GM12865 (cell line): Measurements from ENCODE around the gene NGEF.

Experiments used
- DNase-seq: peaks from one replicate; pipeline ENCODE4 v3.0.0; 2010; ENCODE audit warnings: low read depth
- H3K4me3 ChIP-seq: 2 replicates; pipeline ENCODE4 v1.5.1; 2011; ENCODE audit warnings: mild to moderate bottlenecking, low read depth, low read length, control low read depth
- TF ChIP-seq, protein P1 (sequence below): IDR thresholded peaks from 2 replicates; pipeline ENCODE4 v1.5.1; 2011; ENCODE audit warnings: low read length, control low read depth, low read depth, inconsistent platforms; ENCODE audit not compliant: insufficient read depth; ENCODE audit errors: missing control alignments

Gene NGEF, protein sequence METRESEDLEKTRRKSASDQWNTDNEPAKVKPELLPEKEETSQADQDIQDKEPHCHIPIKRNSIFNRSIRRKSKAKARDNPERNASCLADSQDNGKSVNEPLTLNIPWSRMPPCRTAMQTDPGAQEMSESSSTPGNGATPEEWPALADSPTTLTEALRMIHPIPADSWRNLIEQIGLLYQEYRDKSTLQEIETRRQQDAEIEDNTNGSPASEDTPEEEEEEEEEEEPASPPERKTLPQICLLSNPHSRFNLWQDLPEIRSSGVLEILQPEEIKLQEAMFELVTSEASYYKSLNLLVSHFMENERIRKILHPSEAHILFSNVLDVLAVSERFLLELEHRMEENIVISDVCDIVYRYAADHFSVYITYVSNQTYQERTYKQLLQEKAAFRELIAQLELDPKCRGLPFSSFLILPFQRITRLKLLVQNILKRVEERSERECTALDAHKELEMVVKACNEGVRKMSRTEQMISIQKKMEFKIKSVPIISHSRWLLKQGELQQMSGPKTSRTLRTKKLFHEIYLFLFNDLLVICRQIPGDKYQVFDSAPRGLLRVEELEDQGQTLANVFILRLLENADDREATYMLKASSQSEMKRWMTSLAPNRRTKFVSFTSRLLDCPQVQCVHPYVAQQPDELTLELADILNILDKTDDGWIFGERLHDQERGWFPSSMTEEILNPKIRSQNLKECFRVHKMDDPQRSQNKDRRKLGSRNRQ

DNA sequence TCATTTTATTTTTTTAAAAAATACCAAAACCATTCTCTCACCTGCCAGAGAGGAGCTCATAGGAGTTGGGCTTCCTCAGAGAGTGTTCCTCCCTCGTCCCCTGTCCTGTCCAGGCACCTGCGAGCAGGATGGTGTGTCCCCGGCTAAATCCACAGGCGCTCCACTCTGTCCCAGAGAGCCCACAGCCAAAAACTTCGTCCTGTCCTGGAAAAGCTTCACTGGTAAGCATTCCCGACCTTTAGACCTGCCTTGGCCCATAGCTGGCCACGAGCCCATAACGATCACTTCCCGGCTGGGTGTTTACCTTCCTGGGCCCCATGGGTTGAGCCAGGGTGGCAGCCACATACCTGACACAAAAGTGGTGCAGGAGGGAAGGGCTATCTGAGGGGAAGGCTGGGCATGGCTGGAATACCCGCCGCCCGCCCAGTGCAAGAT, at the start of gene NGEF:
TSS of gene NGEF (minus strand) at position 230 of the 435 bp plus-strand sequence. CDS start 38,366 bp downstream, outside the sequence.
- no peak for DNase-seq
- TF ChIP-seq, protein P1, sequence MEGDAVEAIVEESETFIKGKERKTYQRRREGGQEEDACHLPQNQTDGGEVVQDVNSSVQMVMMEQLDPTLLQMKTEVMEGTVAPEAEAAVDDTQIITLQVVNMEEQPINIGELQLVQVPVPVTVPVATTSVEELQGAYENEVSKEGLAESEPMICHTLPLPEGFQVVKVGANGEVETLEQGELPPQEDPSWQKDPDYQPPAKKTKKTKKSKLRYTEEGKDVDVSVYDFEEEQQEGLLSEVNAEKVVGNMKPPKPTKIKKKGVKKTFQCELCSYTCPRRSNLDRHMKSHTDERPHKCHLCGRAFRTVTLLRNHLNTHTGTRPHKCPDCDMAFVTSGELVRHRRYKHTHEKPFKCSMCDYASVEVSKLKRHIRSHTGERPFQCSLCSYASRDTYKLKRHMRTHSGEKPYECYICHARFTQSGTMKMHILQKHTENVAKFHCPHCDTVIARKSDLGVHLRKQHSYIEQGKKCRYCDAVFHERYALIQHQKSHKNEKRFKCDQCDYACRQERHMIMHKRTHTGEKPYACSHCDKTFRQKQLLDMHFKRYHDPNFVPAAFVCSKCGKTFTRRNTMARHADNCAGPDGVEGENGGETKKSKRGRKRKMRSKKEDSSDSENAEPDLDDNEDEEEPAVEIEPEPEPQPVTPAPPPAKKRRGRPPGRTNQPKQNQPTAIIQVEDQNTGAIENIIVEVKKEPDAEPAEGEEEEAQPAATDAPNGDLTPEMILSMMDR, result no peak
- no peak within 1 kb of the TSS for H3K4me3 ChIP-seq

DNA sequence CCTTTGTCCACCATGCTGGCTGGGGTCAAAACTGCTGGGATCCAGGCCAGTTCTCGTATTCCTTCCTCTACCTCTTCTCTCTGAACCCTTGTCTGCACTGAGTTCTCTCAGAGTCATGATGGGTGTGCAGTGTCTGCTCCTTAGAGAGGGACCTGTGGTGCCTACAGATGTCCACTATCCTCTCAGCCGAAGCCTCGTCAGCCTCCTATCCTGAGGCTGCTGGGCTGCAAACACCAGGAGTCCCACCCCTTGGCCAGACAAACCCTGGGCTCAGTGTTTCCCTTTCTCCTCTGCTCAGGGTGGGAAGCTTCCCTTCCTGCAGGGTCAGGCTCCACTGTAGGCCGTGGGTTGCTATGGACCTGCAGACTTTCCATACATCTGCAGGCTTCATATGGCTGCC, 49.4 kb upstream of the NGEF start:
- no peak for DNase-seq
- peak overlapping the region; percentile 95 for H3K4me3 ChIP-seq
- TF ChIP-seq, protein P1, result no peak

DNA sequence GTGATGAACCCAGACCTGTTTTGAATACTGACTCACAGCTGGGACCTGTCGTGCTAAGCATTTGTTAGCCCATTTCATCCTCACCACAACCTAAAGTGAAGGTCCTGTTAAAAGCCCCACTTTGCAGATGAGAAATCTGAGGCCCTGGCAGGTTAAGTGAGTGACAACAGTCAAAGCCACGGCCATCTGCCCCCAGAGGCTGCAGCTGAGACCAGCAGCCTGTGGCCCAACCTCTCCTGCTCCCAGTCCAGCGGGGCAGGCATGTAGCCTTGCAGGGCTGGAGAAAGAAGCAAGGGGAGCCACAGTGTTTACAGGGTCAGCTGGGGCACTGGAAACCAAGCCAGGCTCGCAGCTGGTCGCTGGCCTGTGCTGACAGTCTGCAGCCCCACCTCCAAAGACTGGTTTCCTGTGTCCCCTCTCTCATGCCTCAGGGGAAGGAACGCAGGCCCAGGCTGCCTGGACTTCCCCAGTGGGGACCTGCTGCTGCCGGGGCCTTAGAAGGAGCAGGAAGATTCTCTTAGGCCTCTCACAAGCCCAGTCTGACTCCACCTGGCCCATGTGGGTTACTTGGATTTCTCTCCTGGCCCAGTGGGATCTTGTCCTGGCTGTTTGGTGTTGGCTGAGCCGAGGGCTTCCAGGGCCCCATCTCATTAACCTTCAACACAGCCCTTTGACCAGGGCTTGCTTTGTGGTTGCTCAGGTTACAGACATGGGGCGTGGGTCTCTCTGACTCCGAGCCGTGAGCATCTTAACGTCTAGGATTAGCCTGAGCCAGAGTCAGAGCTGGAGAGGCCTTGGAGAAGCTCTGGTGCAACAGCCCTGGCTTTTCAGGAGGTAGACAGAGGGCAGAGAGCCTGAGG, 48.8 kb upstream of the NGEF start:
- TF ChIP-seq, protein P1, result peak; percentile 57
- peak overlapping the region; percentile 95 for H3K4me3 ChIP-seq
- DNase-seq, result peak; percentile 85

DNA sequence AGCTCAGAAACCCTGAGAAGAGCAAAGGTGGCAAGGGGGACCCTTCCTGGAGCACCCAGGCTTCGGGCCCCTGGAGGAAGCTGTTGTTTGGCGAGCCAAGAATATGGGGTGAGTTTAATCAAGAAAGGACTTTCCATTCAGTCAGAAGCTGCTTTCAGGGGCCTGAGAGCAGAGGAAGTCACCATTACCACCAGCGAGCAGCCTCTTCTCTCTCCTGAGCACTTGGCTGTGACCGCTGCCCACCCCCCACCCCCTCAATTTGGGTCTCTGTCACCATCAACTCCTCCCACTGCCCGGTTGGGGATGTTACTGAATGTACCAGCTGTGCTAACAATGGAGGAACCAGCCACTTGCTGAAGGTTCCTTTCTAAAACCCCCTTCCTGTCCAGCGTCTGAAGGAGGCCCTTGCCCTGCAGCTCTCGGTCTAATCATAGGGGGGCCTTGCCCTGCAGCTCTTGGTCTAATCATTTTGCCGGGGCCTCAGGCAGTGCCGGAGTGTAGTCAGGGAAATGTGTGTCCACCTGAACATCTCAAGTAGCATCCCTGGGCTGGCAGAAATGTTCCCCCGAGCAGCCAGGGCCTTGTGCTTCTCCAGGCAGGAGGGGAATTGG, 48.0 kb upstream of the NGEF start:
- peak overlapping the region; percentile 95 for H3K4me3 ChIP-seq
- TF ChIP-seq, protein P1, result no peak
- DNase-seq, result peak; percentile 75

DNA sequence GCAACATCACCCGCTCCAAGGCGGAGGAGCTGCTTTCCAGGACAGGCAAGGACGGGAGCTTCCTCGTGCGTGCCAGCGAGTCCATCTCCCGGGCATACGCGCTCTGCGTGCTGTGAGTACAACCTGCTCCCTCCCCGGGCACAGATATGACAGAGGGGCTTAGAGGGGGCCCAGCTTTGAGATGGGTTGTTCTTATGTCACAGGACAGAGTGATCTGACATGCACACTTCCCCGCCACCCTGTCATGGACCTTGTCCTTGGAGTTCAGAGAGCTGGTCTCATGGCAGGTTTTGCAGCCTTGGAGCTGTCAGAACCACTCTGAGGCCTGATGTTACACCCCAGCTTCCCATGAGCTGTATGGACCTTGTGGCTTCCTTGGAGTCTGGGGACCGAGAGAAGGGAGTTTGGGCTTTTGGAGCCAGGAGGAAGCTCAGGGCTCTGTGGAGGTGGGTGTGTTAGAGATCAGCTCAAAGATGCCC, 47.5 kb upstream of the NGEF start:
- peak overlapping the region; percentile 95 for H3K4me3 ChIP-seq
- no peak for DNase-seq
- TF ChIP-seq, protein P1, result no peak
